ENCODE data around the gene DDC.
"Not testable (repeated sequence)": the region's sequence is repeated elsewhere in the genome, so short reads cannot be mapped to it uniquely, and the experiment has no call there.

Gene DDC

GRCh38 chr7:50588937-50589336 is 23.7 kb upstream of the DDC start:
- no peak for DNase-seq

GRCh38 chr7:50587737-50588136 is 22.5 kb upstream of the DDC start:
- DNase-seq: no peak

- no peak for DNase-seq
Observed at GRCh38 chr7:50584793-50585408, 19.7 kb upstream of the DDC start.

- no peak for DNase-seq
Observed at GRCh38 chr7:50584386-50584785, 19.2 kb upstream of the DDC start.

- DNase-seq: not testable (repeated sequence)
Observed at GRCh38 chr7:50583295-50583694, 18.1 kb upstream of the DDC start.

- DNase-seq: not testable (repeated sequence)
Observed at GRCh38 chr7:50582271-50582670, 17.1 kb upstream of the DDC start.

- DNase-seq: not testable (repeated sequence)
Observed at GRCh38 chr7:50580666-50581065, 15.5 kb upstream of the DDC start.

- DNase-seq: no peak
Observed at GRCh38 chr7:50580057-50580456, 14.9 kb upstream of the DDC start.

GRCh38 chr7:50578105-50578504 is 12.9 kb upstream of the DDC start:
- not testable (repeated sequence) for DNase-seq

- DNase-seq: no peak
Observed at GRCh38 chr7:50577569-50577968, 12.4 kb upstream of the DDC start.

GRCh38 chr7:50576388-50576787 is 11.2 kb upstream of the DDC start:
- not testable (repeated sequence) for DNase-seq

- DNase-seq: no peak
Observed at GRCh38 chr7:50567715-50568261, 2.6 kb upstream of the DDC start.

GRCh38 chr7:50565977-50566376 is 772 bp upstream of the DDC start:
- DNase-seq: no peak

- DNase-seq: no peak
Observed at GRCh38 chr7:50565559-50565916, 333 bp upstream of the DDC start.

- DNase-seq: no peak
Observed at GRCh38 chr7:50564171-50564570, 1.0 kb downstream of the DDC start.

GRCh38 chr7:50562136-50562535 is 3.1 kb downstream of the DDC start:
- no peak for DNase-seq

GRCh38 chr7:50560865-50561351 is 4.3 kb downstream of the DDC start:
- DNase-seq: no peak

- DNase-seq: no peak
Observed at GRCh38 chr7:50559881-50560280, 5.3 kb downstream of the DDC start.

- no peak for DNase-seq
Observed at GRCh38 chr7:50558294-50559053, 6.7 kb downstream of the DDC start.

GRCh38 chr7:50557099-50557498 is 8.1 kb downstream of the DDC start:
- no peak for DNase-seq

- DNase-seq: no peak
Observed at GRCh38 chr7:50556247-50556991, 8.8 kb downstream of the DDC start.

GRCh38 chr7:50555594-50556140 is 9.5 kb downstream of the DDC start:
- DNase-seq: no peak

All from activated CD8-positive, alpha-beta memory T cell treated with anti-CD3 and anti-CD28 coated beads for 24 hours (primary cell).